Stomach (tissue), 4 donors: ENCODE measurements around the gene SLC16A9.

ENCODE experiments used
- CTCF ChIP-seq, 7 experiments: fragments of 450-650 bp in 4 of 7; fragments of 200-600 bp in 3 of 7; sonication (generic) in 3 of 7; IDR thresholded peaks; one replicate each; pipeline ENCODE4 v1.5.1; 2016 to 2019; ENCODE audit warnings: antibody characterized with exemption in 7 of 7, control low read depth in 2 of 7, mild to moderate bottlenecking in 1 of 7
- POLR2A ChIP-seq, 4 donors: fragments of 450-650 bp; IDR thresholded peaks; one replicate each; pipeline ENCODE4 v1.6.1; 2016; ENCODE audit warnings: antibody characterized with exemption in 4 of 4, control low read depth in 2 of 4, mild to moderate bottlenecking in 1 of 4, moderate library complexity in 1 of 4
- POLR2AphosphoS5 ChIP-seq, 3 donors: sonication (generic); formaldehyde crosslinking; IDR thresholded peaks; one replicate each; pipeline ENCODE4 v1.6.1; 2016; ENCODE audit warnings: antibody characterized with exemption in 3 of 3

GRCh38 chr10:59754951-59755350 lies 45.3 kb upstream of the SLC16A9 start:
- TF ChIP-seq CTCF (IDR thresholded peaks at IDR 0.05) (no peak), POLR2A (IDR thresholded peaks at IDR 0.05) (no peak), POLR2AphosphoS5 (IDR thresholded peaks at IDR 0.05) (no peak)
